OCI-LY7 (cell line): ENCODE data around the gene JUNB. TPM values are rescaled to one million over a fixed set of nuclear protein-coding genes. Genes with fewer than 3 reads are reported as not detected.
A peak's percentile ranks its signal among the peaks of the same experiment; 100 is the strongest.

Experiments
- BruUV-seq: library from RNA; stranded (reverse); fragments of 400-500 nt; replicated peaks from 2 replicates; lab custom pipeline; 2021; lab: Mats Ljungman, UMichigan
- CTCF ChIA-PET: fragments of 300-600 bp; sonication (Branson Sonifier 250); formaldehyde crosslinking; loops from one replicate; lab custom pipeline; 2022; ENCODE audit warnings: antibody characterized with exemption; ENCODE audit not compliant: unreplicated experiment; lab: Charles Lee
- POLR2A ChIA-PET: fragments of 300-600 bp; sonication (Branson Sonifier 250); formaldehyde crosslinking; loops from one replicate; lab custom pipeline; 2022; ENCODE audit warnings: antibody characterized with exemption; lab: Charles Lee
- DNase-seq: peaks from one replicate; pipeline ENCODE4 v3.0.0-alpha.2; 2015; ENCODE audit warnings: low spot score
- H2AFZ ChIP-seq: fragments of 200-600 bp; sonication (generic), shearing (Covaris generic); 2 replicates; pipeline ENCODE4 v1.6.1; 2014; ENCODE audit warnings: mild to moderate bottlenecking, antibody characterized with exemption, low read length, moderate library complexity
- H3K27ac ChIP-seq: fragments of 200-600 bp; sonication (generic); 2 replicates; pipeline ENCODE4 v1.5.1; 2014; ENCODE audit warnings: mixed run types, low read depth, mild to moderate bottlenecking, moderate library complexity, low read length, inconsistent platforms; ENCODE audit not compliant: poor library complexity, severe bottlenecking
- H3K36me3 ChIP-seq: fragments of 200-600 bp; sonication (generic); 2 replicates; pipeline ENCODE4 v1.6.1; 2014; ENCODE audit warnings: mild to moderate bottlenecking, antibody characterized with exemption, low read length, moderate library complexity, mixed read lengths; ENCODE audit not compliant: insufficient read depth
- H3K4me1 ChIP-seq: fragments of 200-600 bp; sonication (generic); 2 replicates; pipeline ENCODE4 v1.5.1; 2014; ENCODE audit warnings: mild to moderate bottlenecking, low read length; ENCODE audit not compliant: insufficient read depth, poor library complexity, severe bottlenecking
- H3K4me2 ChIP-seq: fragments of 200-600 bp; sonication (generic); 2 replicates; pipeline ENCODE4 v1.6.1; 2014; ENCODE audit warnings: mild to moderate bottlenecking, low read length
- H3K4me3 ChIP-seq: fragments of 200-600 bp; sonication (generic); 2 replicates; pipeline ENCODE4 v1.5.1; 2014; ENCODE audit warnings: mild to moderate bottlenecking, low read depth, low read length; ENCODE audit not compliant: poor library complexity, severe bottlenecking
- H3K79me2 ChIP-seq: fragments of 200-600 bp; sonication (generic); 2 replicates; pipeline ENCODE4 v1.6.1; 2016; ENCODE audit warnings: low read depth, mild to moderate bottlenecking, low read length, moderate library complexity, mixed read lengths; ENCODE audit not compliant: insufficient read depth
- H3K9me2 ChIP-seq: fragments of 200-600 bp; sonication (generic); 2 replicates; pipeline ENCODE4 v1.6.1; 2016; ENCODE audit warnings: mild to moderate bottlenecking, low read length, mixed read lengths; ENCODE audit not compliant: insufficient read depth
- H3K9me3 ChIP-seq: fragments of 200-600 bp; sonication (generic); 2 replicates; pipeline ENCODE4 v1.6.1; 2014; ENCODE audit warnings: mild to moderate bottlenecking, mixed run types, low read length, mixed read lengths
- H4K20me1 ChIP-seq: fragments of 200-600 bp; sonication (generic); 2 replicates; pipeline ENCODE4 v1.6.1; 2014; ENCODE audit warnings: mild to moderate bottlenecking, antibody characterized with exemption, low read length, moderate library complexity, mixed read lengths; ENCODE audit not compliant: insufficient read depth
- EZH2phosphoT487 ChIP-seq: fragments of 200-600 bp; sonication (generic); IDR thresholded peaks from 2 replicates; pipeline ENCODE4 v1.6.1; 2018; ENCODE audit warnings: low read depth, borderline replicate concordance, mild to moderate bottlenecking, mixed run types, antibody characterized with exemption, low read length, moderate library complexity, mixed read lengths
- intact Hi-C: fragments of 100-400 bp; cut with micrococcal nuclease; formaldehyde crosslinking; loops from one replicate; pipeline ENCODE4 v1.10.0; 2022; ENCODE audit not compliant: unreplicated experiment
- total RNA-seq, 2 experiments: library from RNA; depleted of rRNA in 1 of 2; stranded (reverse); fragments of >200 nt in 1 of 2; shearing (Covaris generic) in 1 of 2; gene quantifications; 2 replicates each; pipeline ENCODE4 v1.2.3, GENCODE V29; 2014 to 2022
- TF ChIP-seq, protein P1 (sequence below): fragments of 200-600 bp; sonication (generic); conservative IDR thresholded peaks from 2 replicates; pipeline ENCODE4 v1.5.1; 2014; ENCODE audit warnings: mild to moderate bottlenecking, antibody characterized with exemption, low read length, moderate library complexity, mixed read lengths

Gene JUNB
- total RNA-seq, 2 experiments from 2014 or later, result 31.8 to 45.5 TPM

DNA sequence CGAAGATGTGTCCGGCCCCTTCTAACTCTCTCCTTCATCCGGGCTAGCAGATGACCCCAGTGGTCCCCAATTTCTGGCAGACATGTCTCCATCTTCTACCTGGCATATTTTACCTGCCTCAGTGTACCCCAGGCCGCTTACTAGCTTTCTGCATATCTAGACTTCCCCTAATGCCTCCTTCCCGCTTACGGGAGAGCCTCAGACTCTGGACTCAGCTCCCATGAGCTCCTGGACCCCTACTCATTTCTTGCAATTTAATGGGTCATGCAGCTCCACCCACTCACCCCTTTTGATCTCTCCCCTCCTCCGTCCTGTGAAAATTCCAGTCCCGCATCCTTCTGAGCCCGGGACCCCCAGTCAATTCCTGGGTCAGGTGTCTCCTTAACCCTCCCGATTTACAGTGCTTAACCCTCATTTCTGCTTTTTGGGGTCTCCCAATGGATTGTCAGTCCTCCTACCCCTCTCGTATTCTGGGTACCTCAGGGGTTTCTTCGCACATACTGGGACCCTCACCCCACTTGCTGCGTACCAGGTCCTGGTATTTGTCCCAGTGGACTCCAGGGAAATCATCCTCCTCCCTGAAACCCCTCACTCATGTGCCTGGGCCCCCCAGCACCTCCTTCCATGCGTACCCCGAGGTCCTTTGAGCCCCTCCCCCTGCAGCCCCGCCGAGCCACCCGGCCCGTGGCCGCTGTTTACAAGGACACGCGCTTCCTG is 500 bp upstream of the JUNB start:
- peak overlapping the region; percentile 95 for H3K4me2 ChIP-seq
- BruUV-seq, result no TSS peak
- H3K79me2 ChIP-seq, result peaks cover 8% of the 10 kb centered on the region
- peak overlapping the region; percentile 35; the same call in 1 of the 2 replicates for H2AFZ ChIP-seq
- H3K9me3 ChIP-seq, result no peaks in the 10 kb centered on the region
- no peaks in the 10 kb centered on the region for H3K36me3 ChIP-seq
- TF ChIP-seq, protein P1, sequence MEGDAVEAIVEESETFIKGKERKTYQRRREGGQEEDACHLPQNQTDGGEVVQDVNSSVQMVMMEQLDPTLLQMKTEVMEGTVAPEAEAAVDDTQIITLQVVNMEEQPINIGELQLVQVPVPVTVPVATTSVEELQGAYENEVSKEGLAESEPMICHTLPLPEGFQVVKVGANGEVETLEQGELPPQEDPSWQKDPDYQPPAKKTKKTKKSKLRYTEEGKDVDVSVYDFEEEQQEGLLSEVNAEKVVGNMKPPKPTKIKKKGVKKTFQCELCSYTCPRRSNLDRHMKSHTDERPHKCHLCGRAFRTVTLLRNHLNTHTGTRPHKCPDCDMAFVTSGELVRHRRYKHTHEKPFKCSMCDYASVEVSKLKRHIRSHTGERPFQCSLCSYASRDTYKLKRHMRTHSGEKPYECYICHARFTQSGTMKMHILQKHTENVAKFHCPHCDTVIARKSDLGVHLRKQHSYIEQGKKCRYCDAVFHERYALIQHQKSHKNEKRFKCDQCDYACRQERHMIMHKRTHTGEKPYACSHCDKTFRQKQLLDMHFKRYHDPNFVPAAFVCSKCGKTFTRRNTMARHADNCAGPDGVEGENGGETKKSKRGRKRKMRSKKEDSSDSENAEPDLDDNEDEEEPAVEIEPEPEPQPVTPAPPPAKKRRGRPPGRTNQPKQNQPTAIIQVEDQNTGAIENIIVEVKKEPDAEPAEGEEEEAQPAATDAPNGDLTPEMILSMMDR, result no peak
- H3K9me2 ChIP-seq, result no peaks in the 10 kb centered on the region
- ChIA-PET POLR2A (interaction anchor here (1.2 to 2.2 kb wide), 3 partner anchors 8 to 14 kb away, joined by 5 to 10 read pairs (median 5); partner anchors contain the start of gene THSD8), CTCF (interaction anchor here (2.8 kb wide), 1 partner anchor 13 kb away, joined by 20 read pairs; no protein-coding TSS in a partner anchor)
- H3K4me3 ChIP-seq, result peak overlapping the region; percentile 84
- H3K4me1 ChIP-seq, result peaks cover 48% of the 10 kb centered on the region
- H3K27ac ChIP-seq, result peak overlapping the region; percentile 77
- peak; percentile 19 for DNase-seq
- no peaks in the 10 kb centered on the region; the same call in 1 of the 2 replicates for H4K20me1 ChIP-seq
- intact Hi-C loops, result loop anchor here (1.0 to 5.0 kb wide), 2 partner anchors 13 to 68 kb away; partner anchors contain the start of gene TNPO2

DNA sequence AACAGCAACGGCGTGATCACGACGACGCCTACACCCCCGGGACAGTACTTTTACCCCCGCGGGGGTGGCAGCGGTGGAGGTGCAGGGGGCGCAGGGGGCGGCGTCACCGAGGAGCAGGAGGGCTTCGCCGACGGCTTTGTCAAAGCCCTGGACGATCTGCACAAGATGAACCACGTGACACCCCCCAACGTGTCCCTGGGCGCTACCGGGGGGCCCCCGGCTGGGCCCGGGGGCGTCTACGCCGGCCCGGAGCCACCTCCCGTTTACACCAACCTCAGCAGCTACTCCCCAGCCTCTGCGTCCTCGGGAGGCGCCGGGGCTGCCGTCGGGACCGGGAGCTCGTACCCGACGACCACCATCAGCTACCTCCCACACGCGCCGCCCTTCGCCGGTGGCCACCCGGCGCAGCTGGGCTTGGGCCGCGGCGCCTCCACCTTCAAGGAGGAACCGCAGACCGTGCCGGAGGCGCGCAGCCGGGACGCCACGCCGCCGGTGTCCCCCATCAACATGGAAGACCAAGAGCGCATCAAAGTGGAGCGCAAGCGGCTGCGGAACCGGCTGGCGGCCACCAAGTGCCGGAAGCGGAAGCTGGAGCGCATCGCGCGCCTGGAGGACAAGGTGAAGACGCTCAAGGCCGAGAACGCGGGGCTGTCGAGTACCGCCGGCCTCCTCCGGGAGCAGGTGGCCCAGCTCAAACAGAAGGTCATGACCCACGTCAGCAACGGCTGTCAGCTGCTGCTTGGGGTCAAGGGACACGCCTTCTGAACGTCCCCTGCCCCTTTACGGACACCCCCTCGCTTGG is 966 bp downstream of the JUNB start:
- ChIA-PET POLR2A (interaction anchor here (0.6 to 2.2 kb wide), 7 partner anchors 8 to 58 kb away, joined by 3 to 10 read pairs (median 4); partner anchors contain the start of genes RNASEH2A, THSD8 and TRIR), CTCF (interaction anchor here (0.6 to 2.8 kb wide), 3 partner anchors 14 to 1385 kb away, joined by 3 to 20 read pairs (median 4); no protein-coding TSS in a partner anchor)
- Histone ChIP-seq H3K9me2 (no peaks in the 10 kb centered on the region), H3K4me1 (peaks cover 45% of the 10 kb centered on the region), H3K9me3 (no peaks in the 10 kb centered on the region), H4K20me1 (no peaks in the 10 kb centered on the region; the same call in 1 of the 2 replicates), H2AFZ (no peak overlapping the region; the same call in 1 of the 2 replicates), H3K36me3 (no peaks in the 10 kb centered on the region), H3K4me2 (peak overlapping the region; percentile 95), H3K4me3 (peak overlapping the region; percentile 84), H3K27ac (peak overlapping the region; percentile 77), H3K79me2 (peaks cover 8% of the 10 kb centered on the region)
- intact Hi-C loops, result loop anchor here (2.0 to 5.0 kb wide), 2 partner anchors 57 to 70 kb away; partner anchors contain the start of genes TNPO2 and TRIR
- no peak for TF ChIP-seq EZH2phosphoT487
- TF ChIP-seq, protein P1, result no peak
- no TSS peak for BruUV-seq
- DNase-seq, result peak; percentile 91
